Stromal cell of bone marrow (primary cell): ENCODE results near the gene UMAD1.

Experiments used
- DNase-seq: peaks from one replicate; pipeline ENCODE4 v3.0.0-alpha.2; 2012; ENCODE audit warnings: low read depth

The UMAD1 gene

DNA sequence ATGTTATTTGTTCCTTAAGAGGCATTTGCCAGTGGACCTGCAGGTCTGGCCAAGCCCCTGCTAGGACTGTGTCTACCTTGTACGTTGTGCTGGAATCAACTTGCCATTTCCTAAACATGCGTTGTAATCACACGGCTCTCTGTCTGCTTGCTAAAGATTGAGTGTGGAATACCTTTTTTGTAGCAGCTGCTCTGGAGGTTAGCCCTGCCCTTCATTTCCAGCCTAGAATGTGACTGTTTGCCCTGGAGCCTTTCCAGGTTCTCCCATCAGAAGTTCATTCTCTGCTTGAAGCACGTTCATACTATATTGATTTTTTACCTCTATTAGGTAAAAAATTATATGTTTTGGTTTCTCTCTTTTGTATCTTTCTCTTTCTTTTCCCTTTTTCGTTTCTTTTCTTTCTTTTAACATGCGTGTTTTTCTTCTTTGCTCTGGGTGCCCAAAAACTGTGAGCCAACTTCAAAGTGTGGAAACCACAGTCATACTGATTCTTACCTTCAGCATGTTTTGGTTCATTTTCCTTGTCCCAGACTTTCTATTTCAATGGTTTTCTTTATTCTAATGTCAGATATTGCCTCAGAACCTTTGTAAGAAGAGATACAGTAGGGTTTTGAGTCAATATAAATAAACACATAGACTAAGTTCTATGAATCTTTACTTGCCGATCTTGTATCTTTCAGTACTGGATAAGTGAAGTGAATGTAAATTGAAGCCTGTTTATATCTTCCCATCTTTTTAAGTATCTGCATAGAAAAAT is 189.7 kb downstream of the UMAD1 start:
- DNase-seq, result no peak

DNA sequence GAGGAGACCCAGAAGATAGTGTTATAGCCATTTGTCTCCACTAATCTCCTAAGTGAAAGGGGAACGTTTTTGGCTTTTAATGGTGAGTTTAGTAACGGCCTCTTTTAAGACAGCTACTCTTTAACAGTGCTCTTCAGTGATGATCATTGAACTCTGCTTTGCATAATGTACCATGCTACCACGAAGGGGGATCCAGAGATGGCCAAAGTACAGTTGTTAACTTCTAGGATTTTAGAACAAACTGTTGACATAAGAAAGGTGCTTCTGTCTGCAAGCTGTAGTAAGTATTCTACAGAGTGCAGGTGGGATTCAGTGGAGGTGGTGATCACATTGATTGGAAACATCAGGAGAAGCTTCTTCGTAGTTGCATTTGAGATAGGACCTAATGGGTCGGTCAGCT is 192.0 kb downstream of the UMAD1 start:
- no peak for DNase-seq

DNA sequence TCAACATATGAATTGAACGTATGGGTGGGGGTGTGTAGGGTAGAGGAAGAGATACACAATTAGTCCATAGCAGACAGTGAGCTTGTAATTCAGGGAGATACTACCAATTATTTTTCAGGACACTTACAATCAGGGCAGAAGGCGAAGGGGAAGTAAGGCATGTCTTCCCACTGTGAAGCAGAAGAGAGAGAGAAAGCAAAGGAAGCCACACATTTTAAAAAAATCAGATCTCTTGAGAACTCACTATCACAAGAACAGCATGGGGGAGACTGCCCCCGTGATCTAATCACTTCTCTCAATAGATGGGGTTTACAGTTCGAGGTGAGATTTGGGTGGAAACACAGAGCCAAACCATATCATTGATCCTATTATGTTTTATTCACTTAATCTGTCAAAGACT is 194.2 kb downstream of the UMAD1 start:
- DNase-seq, result no peak

DNA sequence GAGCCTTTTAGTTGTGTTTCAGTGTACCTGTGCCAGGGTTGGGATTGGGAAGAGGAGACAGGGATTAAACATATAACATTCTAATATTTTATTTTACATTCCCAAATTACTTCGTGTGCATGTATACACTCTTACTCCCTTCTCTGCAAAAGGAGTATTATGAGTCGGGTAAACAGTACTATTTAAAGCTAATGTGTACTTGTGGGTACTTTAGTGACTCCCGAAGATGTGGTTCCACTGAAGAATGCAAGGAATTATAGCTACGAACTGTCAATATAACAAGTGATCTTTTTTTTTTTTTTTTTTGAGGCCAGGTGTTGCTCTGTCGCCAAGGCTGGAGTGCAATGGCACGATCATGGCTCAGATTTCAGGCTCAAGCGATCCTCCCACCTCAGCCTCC is 200.5 kb downstream of the UMAD1 start:
- DNase-seq, result no peak

DNA sequence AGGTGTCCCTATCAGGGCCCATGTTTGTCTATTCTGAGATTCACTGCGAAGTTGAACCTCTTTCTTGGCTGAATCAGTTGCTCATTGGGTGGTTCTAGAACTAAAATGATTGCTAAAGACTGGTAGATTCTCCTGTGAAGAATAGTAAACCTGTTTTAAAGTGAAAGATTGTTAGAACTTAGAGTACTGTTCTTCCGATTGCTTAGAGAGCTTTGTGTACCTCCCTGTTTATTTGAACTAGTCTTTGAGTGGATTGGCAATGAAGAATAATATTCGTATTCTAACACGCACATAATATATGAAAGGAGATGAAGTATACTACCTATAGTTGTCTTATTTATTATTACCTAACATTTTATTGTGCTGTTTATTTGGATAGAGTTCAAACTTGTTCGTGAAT is 202.7 kb downstream of the UMAD1 start:
- no peak for DNase-seq

DNA sequence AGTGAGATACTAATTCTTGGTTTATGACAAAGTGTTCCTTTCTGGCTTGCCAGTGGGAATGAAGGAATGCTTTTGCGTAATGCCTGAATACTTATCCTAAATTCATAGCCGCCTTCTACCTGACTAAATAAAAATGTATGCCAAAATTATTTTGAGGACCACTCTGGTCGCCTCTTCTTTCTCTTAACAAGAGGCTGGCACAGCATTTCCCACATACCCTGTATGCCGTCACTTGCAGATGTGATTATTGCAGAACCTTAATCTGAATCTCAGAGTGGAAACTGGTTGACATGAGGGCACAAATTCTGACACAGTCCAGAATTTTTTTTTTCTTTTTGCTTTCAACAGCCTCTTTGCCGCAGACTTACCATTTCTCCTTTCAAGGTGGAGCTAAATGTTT is 203.4 kb downstream of the UMAD1 start:
- no peak for DNase-seq

DNA sequence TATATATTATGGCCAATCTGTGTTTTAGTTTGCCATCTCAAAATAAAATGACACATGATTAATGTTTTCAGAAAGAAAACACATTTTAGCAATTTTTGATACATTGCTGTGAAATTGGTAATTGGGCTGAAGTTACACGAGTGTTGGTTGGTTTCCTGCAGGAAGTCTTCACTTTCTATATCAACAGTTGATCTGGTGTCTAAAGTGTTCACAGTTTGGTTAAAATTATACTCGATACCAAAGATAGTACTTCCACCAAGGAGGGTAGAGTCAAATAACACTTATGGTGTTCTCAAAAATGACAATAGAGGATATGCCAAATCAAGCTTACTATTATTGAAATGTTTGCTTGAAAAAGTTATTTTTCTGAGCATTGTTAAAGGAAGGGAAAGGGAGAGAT is 207.7 kb downstream of the UMAD1 start:
- DNase-seq, result no peak

DNA sequence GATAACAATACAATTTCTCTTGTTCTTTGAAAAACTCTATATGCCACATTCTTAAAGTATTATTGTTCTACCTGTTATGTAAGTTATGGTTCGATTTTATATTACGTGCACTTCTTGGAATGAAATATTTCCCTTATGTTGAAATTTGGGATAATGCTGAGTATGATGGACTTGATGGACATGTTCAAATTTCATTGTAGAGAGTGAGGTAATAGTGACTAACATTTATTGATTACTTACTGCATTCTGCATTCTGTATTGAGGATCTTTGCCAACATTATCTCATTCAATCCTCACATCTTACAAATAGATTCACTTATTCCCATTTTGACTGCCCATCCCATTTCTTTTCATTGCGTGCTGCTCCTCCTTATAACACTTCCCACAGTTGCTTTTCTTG is 208.3 kb downstream of the UMAD1 start:
- no peak for DNase-seq

DNA sequence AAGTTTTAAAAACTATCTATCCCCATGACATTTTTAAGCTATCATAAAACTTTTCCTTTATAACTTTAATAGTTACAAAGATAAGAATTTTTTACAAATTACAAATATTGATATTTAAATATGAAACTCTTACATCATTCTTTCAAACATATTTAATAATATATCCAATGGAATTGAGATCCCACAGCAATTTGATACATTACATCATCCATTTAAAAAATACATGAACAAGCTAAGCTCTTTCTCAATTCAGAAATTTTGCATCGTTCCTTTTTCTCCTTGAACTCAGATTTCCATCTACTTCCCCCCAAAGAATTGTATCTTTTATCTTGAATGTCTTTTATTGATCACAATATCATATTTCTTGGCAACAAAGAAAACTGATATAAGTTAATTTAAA is 209.6 kb downstream of the UMAD1 start:
- DNase-seq, result no peak

DNA sequence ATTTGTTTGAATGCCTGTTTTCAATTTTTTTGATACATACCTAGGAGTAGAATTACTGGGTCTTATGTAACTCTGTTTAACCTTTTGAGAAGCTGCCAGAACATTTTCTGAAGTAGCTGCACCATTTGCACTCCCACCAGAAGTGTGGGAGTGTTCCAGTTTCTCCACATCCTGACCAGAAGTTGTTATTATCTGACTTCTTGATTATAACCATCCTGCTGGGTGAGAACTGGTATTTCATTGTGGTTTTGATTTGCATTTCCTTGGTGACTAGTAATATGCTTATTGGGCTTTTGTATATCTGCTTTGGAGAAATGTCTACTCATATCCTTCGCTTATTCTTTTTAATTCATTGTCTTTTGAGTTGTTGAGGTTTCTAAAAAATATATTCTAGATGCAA is 210.8 kb downstream of the UMAD1 start:
- DNase-seq, result no peak

DNA sequence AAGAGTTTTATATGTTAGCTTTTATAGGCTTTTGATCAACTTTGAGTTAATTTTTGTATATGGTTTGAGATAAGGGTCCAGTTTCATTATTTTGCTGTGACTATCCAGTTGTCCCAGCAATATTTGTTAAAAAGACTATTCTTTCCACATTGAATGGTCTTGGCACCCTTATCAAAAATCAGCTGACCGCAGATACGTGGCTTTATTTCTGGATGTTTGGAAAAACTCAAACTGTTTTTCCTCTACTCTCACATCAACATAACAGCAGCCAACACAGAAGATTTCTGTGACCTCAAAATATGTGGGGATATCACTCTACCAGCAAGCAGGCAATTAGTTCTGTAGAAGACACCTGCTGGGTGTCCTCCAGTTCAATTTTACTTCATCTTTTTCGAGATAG is 211.4 kb downstream of the UMAD1 start:
- DNase-seq, result no peak

DNA sequence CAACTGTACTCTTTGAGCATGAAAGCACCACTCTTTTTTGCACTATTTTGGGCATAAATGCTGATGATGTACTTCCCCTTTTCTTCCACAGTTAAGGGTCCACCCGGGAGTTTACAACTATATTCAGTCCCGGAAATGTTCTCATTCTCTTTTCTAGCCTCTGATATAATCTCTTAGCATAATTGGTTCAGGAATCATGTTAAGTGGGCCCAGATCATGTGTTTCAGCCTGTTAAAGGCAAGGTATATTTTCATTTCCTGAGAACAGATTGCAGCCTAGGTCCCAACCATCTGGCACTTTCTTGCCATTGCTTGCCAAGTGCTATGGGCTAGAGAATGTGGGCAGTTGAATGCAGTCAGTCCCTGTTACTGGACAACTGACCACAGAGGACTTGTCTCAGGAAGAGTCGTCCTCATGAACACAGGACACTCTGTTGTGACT is 216.6 kb downstream of the UMAD1 start:
- no peak for DNase-seq

DNA sequence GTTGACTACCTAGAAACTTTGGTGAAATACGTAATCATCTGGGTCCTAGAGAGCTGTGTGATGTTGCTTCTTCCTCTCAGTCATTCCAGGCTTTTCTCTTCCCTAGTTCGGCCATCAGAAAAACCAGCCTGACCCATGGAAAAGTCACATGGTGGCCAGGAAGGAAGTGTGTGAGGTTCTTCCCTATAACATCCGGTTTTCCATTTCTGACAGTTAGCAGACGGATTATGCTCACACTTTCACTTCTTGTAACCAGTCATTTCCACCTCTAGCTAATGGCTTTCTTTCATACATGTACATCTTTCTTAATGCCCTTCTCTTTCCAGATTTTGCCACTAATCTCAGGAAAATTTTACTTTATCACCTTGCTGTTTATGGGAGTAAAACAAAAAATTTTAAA is 218.0 kb downstream of the UMAD1 start:
- no peak for DNase-seq

DNA sequence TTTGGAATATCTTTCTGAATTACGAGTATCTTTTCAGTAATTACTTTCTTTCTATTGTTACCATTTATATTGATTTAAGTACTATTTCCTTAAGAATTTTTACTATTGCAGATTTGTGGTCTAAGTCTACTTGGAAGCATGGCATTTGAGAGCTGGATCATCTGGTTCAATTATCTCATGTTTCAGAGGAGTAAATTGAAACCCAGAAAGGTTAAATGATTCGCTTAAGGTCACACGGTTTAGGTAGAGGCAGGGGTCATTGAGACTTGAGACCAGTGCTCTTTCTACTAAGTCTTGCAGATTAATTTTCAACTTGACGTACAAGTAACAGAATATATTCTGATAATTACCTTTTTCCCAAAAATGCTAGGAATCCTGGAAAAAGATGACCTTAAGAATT is 218.9 kb downstream of the UMAD1 start:
- DNase-seq, result no peak

DNA sequence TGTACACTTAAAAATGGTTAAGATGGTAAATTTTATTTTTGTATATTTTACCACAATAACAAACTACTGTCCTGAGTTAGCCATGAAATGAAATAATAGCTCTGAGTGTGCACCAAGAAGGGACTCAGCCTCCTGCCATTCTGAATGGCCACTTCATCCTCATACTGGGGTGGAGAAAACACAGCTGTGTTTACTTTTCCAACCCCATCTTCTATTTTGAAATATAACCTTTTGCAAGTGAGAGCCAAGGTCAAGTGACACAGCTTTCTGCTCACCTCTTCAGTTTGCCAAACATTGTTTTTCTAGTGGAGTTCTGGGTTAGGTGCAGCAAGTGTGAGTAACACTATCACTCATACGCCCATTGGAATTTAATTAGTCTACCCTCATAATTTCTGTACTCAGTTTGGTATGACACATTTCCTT is 220.7 kb downstream of the UMAD1 start:
- DNase-seq, result peak; percentile 43

DNA sequence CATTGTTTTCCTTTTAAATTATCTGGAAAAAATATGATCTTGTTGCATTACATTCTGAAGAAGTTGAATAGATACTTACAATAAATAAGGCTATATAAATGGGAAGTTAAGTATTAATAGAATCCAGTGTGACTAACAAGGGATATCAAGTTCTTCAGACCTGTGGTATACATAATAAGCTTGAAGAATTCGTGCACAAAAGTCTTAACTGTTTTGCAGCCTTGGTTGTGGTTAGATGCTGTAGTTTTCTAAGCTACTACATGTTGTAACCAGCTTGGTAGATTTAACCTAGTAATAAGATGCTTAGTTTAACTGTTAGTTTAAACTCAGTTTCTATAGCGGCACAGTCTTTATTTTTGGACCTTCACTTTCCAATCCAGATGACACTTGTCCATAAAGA is 221.8 kb downstream of the UMAD1 start:
- DNase-seq, result no peak

DNA sequence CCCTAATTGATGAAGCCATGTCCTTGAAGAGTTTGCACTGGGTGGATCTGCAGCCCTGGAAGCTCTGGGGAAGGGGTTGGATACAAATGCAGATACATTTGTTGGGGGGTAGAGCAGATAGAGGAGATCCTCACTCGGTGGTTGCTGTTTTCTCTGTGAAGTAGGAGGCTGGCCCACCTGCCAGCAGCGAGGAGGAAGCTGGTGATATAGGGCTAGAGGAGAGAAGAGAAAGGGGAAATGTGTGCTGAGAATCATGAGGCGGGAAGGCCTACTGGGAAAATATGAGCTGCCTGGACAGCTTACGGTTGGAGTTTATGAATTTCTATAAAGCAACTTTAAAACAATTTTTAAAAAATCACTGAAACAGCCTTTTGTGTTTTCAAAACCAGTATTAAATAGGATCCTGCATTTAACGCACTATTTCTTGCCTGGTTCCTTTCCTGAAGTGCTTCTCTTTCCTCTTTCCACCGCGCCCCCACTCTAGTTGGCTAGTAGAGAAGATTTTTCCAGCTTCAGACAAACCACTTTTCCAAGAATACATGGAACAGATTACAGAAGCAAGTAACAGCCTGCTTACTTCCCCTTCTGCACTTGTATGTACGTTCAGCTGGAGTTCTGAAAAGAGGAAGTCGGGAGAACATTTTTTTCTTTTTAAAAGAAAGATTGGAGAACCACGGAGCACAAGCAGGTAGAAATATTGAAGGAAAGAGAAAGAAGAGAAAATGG is 227.5 kb downstream of the UMAD1 start:
- DNase-seq, result no peak

DNA sequence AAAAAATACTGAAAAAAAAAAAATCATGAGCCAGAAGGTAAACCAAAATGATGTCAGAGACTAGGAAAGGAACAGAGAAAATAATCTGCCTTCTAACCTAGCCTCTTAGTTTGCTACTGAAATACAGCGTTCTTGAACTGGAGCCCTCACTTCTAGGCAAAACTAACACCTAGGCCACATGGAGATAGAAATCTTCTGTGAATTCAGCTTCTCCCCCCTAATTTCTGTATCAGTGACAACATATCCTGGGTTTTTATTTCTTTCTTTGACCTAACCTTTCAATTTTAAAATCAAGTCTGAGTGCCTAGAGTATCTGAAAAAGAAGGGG is 228.0 kb downstream of the UMAD1 start:
- no peak for DNase-seq

DNA sequence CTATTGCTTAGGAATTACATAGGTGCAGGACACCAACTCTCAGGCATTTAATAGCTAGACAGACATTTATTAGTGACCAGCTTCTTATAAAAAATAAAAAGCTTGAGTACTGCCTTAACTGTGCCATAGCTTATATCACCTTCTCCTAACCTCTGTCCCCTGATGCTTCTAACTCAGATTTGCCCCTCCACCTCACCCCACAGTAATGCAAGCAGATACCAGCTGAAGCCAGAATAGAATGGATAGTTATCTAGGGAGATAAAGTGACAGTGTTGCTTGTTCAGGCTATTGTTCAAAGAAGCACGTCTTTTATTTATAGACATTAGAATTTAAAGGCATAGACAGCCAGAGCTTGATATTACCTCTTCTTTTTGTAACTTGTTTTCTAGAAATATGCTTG is 228.5 kb downstream of the UMAD1 start:
- no peak for DNase-seq

DNA sequence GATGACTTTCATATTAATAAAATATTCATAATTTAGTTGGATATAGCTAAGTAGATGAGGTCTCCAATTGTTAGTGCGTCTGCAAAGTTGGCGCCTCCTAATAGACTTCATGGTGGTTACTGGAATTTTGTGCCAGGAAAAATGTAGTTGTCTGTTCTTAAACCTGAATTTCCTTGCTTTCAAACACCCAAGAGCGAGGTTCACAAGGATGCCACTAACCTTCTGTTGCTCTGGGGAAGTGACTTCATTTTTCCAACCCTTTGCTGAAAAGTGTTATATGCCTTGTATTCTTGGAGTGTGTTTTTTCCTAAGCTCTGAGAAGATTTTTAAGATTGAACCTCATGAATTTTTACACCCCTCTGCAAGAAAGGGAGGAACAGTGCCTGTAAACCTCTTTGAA is 229.1 kb downstream of the UMAD1 start:
- DNase-seq, result no peak

DNA sequence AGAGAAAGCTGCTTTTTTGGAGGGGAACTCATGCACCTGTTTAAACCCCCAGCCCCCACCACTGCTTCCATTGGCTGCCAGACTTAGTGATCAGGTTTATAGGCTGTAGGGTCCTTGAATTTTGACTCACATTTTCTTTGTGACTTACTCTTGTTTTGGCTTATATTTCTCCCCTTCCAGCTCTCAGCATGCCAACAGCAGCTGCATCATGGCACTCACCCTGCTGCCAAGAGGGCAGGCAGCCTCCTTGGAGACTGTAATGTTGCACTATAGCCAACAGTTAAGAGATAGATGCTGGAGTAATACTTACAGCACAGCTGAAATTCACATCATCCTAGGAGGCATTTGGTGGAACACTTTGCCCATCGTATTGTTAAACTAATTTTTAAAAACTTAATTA is 230.0 kb downstream of the UMAD1 start:
- no peak for DNase-seq

DNA sequence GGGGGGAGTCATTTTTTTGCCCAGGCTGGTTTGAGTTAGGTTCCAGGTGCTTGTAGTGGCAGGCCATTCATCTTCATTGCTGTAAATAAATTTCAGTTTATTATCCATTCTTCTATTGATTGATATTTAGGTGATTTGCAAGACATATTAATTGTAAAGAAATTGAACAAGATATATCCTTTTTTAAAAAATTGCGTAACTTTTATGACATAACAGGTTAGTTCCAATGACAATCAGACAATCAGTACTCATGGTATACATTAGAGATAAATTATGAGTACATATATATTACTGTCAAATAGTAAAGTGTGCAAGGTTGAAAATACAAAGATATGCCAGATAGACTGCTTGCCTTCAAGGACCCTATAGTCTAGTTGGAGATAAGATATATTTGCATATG is 235.9 kb downstream of the UMAD1 start:
- DNase-seq, result no peak

DNA sequence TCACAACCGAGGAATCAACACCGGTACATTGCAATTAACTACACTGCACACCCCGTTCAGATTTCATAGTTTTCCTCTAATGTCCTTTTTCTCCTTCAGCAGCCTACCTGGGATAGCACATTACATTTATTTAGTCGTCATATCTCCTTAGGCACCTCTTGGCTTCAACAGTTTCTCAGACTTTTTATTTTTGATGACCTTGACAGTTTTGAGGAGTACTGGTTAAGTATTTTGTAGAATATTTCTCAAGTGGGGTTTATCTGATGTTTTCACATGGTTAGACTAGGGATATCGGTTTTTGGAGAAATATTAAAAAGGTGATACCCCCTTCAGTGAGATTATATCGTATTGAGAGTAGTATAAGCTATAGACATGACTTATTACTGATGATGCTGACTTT is 241.0 kb downstream of the UMAD1 start:
- no peak for DNase-seq

DNA sequence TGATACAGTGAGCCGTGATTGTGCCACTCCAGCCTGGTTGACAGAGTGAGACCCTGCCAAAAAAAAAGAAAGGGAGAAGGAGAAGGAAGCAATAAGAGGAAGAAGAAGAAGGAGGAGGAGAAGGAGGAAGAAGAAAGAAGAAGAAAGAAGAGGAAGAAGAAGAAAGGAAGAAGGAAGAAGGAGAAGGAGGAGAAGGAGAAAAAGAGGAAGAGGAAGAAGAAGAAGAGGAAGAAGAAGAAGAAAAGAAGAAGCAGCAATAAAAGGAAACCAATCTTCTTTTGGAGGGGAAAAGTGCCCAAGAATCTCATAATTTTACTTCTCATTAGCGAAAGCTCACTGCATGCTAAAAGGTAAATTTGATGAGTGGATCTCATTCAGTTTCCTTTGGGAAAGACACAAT is 242.3 kb downstream of the UMAD1 start:
- DNase-seq, result no peak
